Stimulated activated CD4-positive, alpha-beta T cell treated with anti-CD3 and anti-CD28 coated beads, Interleukin-1b, Interleukin-23, amount 100 ng/mL, for 1 hour (primary cell): ENCODE measurements around the gene ZNF823.
A peak's percentile ranks its signal among the peaks of the same experiment; 100 is the strongest.
"Not testable (repeated sequence)": the region's sequence is repeated elsewhere in the genome, so short reads cannot be mapped to it uniquely, and the experiment has no call there.

Source experiments
- DNase-seq, 2 donors: peaks; one replicate each; pipeline ENCODE4 v3.0.0-alpha.2; 2020; ENCODE audit warnings: low read depth in 2 of 2

ZNF823 gene

DNA sequence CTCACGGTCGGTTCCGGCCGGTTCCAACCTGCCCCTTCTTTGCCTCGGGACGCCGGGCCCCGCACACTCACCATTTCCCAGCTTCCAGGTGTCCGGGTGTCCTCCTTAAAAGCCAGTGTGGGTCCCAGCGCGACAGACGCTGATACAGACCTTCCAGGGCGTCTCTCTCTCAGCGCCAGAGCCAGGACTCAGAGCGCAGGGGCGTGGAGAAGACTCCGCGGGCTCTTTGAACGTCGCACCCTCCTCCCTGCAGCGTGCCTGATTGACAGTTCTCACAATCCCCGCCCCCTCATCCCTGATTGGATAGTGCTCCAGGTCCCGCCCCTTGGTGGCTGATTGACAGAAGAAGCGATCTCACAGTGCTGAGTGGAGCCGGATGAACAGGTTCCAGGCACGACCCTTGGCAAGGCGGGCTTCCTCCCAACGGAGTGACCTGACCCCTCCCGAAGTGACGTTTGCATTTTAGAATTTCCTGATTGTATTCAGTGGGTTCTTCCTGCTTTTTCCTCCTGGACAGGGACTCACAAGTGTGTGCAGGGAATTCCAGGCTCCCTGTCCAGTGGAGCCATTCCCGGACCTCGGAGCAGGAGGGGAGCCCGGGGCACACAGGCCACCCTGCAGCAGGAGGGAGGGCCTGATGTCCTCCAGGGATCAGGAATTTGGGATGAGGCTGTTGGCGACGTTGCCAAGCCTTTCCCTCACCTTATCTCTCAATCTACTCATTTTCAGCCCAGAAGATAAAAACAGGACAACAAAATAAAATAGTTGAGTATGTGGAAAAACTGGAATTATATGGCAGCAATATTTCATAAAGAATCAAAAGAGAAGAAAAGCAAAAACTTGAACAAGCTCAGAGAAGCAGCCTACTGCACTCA, at the start of gene ZNF823:
Gene ZNF823 (minus strand): TSS at position 201 of the 875 bp plus-strand sequence. CDS start 127 bp downstream, at position 74.
- DNase-seq: peak; percentile 91 to 97

DNA sequence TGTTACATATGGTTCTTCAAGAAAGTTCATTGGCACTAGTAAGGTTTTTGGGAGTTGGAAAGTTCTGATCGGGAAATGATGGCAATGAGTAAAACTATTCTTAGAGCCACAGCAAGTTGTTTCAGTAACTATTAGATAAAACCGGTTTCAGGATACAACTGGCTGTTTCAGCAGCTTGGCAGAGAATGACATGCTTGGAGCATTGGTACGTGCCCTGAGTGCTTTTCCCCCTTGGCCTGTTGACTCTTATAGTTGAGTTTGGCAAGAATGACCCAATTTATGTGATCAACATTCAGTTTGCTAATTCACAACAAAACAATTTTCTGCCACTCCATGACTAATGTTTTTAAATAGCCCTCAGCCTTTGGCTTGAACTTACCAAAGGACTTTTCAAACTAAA, 48.8 kb upstream of the ZNF823 start:
- no peak for DNase-seq

DNA sequence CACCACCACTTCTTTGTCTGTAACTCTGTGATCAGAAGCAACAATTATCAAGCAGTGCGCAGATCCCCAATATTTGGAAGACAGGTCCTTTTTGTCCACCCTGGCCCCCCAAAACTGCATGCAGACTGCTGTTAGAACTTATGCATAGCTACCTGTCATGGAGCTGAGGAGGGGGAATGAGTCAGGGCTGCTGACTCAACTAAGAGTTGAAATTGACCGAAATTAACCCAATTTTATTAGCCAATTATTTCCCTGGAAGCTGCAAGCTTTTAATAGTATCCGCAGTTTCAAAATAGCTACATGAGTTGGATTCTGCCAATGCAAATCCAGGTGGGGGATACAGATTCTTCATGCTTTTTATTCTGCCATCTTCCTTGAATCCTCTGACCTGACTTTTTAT, 45.6 kb upstream of the ZNF823 start:
- no peak for DNase-seq

DNA sequence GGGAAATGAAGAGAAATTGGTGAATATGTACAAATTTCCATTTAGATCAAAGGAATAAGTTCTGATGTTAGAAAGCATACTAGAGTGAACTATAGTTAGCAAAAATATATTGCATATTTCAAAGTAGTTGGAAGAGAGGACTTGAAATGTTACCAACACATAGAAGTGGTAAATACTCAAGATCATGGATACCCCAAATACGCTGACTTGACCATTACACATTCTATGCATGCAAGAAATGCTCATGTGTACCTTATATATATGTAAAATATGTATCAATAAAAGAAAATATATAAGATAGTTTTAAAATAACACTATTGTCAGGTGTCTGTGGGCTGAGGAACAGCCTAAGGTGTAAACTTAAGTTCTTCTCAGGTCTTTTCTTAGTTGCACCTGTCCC, 45.0 kb upstream of the ZNF823 start:
- no peak for DNase-seq

DNA sequence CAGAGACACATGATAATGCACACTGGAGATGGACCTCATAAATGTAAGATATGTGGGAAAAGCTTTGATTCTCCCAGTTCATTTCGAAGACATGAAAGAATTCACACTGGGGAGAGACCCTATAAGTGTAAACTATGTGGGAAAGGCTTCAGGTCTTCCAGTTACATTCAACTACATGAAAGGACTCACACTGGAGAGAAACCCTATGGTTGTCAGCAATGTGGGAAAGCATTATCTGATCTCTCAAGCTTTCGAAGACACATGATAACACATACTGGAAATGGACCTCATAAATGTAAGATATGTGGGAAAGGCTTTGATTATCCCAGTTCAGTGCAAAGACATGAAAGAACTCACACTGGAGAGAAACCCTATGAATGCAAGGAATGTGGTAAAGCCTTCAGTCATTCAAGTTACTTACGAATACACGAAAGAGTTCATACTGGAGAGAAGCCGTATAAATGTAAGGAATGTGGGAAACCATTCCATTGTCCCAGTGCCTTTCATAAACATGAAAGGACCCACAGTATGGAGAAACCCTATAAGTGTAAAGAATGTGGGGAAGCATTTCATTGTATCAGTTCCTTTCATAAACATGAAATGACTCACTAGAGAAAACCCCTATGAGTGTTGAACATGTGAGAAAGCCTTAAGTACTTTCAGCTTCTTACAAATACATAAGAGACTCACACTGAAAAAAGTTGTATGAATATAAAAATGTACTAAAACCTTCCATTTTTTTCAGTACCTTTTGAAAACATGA, 42.7 kb upstream of the ZNF823 start:
- no peak for DNase-seq

DNA sequence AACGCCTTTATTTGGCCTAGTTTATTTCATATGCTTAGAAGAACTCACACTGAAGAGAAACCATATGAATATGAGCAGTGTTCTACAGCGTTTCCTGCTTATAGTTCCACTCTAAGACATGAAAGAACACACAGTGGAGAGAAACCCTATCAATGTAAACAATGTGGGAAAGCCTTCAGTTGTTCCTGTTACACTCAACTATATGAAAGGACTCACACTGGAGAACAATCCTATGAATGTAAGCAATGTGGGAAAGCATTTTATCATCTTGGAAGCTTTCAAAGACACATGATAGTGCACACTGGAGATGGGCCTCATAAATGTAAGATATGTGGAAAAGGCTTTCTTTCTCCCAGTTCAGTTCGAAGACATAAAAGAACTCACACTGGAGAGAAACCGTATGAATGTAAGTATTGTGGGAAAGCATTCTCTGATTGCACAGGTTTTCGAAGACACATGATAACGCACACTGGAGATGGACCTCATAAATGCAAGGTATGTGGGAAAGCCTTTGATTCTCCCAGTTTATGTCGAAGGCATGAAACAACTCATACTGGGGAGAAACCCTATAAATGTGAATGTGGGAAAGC, 41.8 kb upstream of the ZNF823 start:
- DNase-seq: no peak

DNA sequence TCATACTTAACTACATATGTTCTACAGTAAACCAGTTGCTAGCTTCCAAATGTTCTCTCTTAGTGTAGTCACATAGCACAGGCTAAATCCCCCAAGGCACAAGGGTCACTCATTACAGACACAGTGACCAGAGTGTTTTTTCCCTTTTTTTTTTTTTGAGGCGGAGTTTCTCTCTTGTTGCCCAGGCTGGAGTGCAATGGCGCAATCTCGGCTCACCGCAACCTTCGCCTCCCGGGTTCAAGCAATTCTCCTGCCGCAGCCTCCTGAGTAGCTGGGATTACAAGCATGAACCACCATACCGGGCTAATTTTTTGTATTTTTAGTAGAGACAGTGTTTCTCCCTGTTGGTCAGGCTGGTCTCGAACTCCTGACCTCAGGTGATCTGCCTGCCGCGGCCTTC, 37.9 kb upstream of the ZNF823 start:
- DNase-seq: not testable (repeated sequence)

DNA sequence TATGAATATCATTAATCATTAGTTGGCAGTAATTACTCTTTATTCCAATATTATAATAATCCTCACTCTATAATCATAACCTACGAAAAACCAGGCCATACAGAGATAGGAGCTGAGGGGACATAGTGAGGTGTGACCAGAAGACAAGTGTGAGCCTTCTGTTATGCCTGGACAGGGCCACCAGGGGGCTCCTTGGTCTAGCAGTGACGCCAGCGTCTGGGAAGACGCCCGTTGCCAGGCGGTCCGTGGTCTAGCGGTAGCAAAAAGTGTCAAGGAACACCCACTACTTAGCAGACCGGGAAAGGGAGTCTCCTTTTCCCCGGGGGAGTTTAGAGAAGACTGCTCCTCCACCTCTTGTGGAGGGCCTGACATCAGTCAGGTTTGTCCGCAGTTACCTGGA, 32.8 kb upstream of the ZNF823 start:
- DNase-seq: not testable (repeated sequence)

DNA sequence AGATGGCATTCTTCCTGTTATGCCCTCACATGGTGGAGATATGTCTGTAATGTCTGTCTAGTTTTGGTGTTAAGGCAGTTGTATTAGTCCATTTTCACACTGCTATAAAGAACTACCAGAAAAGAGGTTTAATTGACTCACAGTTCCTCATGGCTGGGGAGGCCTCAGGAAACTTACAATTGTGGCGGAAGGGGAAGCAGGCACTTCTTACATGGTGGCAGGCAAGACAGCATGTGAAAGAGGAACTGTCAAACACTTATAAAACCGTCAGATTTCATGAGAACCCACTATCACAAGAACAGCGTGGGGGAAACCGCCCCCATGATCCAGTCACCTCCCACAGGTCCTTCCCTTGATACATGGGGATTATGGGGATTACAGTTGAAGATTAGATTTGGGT, 31.2 kb upstream of the ZNF823 start:
- DNase-seq: no peak

DNA sequence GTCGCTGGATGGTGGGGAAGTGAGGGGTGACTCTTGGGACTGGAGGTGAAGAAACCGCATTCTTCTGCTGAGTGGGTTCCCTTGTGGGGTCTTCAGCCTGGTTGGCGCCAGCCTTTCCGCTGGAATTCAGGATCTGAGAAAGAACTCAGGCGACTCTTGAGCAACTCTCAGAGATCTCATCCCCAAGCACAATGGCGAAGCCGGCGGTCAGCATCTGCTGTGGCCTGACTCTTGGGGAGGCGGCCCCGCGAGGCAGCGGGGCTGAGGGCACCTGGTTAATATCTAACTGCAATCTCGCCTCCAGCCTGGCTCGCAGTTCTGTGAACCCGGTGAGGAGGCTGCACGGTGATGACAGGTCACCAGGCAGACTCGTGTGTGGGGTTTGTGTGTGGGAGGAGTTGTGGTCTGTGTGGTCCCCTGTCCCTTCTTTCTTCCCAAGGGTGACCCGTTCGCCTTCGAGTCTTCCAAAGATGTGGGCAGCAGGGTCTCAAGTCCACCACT, 28.9 kb upstream of the ZNF823 start:
- DNase-seq: peak in 1 of 2 donors; percentile 1

DNA sequence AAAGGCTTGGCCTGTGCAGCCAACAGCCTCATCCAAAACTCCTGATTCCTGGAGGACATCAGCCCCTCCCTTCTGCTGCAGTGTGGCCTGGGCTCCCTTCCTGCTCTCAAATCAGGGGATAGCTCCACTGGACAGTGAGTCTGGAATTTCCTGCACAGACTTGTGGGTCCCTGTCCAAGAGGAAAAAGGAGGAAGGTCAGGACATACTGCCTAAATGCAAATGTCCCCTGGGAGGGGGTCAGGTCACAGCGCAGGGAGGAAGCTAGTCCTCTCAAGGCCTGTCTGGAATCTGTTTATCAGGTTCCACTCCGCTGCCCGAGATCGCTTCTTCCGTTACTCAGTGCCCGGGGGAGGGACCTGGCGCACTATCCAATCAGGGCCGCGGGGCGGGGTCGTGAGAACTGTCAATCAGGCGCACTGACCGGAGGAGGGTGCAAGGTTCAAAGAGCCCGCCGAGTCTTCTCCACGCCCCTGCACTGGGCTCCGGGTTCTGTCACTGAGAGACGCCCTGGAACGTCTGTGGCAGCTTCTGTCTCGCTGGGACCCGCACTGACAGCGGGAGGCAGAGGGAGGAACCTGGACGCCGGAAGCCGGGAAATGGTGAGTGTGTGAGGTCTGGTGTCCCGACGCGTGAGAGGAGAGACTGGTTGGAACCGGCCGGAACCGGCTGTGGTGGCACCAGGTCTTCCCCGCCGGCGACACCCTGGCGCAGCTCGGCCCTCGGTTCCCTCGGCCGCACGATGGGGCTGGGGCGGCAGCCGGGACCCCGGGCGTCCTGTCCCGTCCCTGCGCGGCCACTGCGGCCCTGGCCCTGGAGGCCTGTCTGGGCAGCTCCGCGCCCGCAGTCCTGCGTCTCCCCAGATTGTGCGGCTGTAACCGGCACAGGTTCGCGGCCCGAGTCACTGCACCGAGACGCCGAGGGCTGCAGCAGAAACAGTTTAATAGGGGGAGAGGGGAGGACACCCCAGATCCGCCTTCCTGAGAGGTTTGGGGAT, 28.1 kb upstream of the ZNF823 start, which contains the start of gene ZNF441:
Gene ZNF441 (plus strand): TSS at position 404 of the 995 bp plus-strand sequence. CDS start 194 bp downstream, at position 598.
- DNase-seq: peak; percentile 76 to 93

DNA sequence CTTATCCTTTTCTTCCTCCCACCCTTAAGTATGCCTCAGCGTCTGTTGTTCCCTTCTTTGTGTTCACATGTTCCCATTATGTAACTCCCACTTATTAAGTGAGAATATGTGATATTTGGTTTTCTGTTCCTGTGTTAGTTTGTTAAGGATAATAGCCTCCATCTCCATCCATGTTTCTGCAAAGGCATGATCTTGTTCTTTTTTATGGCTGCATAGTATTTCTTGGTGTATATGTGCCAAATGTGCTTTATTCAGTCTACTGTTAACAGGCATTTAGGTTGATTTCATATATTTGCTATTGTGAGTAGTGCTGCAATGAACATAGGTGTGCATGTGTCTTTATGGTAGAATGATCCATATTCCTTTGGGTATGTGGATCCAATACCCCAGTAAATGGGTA, 24.9 kb upstream of the ZNF823 start:
- no peak for DNase-seq

DNA sequence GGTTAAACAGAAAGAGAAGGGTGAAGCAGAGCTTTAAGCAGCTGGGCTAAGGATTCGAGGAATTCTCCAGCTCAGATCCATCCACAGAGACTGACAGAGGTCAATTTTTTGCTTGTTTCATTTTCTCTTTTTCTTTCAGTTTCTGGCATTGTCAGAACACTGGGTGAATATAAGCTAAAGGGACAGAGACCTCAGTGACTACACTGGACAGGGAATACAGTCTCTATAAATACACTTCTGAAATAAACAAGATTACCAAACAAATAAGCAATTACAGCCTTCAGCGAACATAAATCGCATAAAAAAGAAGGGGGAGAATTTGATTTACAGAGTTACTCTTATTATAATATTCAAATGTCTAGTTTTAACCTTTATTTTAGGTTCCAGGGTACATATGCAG, 24.4 kb upstream of the ZNF823 start:
- DNase-seq: no peak

DNA sequence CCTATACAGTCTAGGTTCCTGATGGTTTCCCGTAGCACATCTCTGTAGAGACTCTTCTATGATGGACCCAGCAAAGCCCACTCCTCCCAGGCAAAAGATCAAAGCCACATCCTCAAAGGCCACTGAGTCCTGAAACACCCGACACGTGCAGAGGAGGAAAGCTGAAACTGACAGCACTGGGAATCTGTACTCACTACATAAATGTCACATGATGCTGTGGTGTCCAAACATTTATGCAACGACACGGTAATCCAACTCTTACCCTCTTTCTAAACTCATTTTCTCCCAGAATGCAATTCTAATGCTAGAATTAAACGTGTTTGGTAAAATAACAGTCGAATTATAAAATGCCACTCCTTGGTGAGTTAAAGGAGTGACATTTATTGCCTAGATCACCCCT, 21.1 kb upstream of the ZNF823 start:
- DNase-seq: no peak

DNA sequence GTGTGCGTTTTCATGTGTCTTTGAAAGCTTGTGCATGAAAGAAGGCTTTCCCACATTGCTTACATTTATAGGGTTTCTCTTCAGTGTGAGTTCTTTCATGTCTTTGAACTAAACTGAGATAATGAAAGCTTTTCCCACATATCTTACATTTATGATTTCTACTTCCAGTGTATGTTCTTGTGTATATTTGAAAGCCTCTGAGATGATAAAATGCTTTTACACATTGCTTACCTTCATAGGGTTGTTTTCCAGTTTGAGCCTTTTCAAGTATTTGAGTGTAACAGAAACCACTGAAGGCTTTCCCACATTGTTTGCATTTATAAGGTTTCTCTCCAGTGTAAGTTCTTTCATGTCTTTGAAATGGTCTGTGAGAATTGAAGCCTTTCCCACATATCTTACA, 18.2 kb upstream of the ZNF823 start:
- no peak for DNase-seq

DNA sequence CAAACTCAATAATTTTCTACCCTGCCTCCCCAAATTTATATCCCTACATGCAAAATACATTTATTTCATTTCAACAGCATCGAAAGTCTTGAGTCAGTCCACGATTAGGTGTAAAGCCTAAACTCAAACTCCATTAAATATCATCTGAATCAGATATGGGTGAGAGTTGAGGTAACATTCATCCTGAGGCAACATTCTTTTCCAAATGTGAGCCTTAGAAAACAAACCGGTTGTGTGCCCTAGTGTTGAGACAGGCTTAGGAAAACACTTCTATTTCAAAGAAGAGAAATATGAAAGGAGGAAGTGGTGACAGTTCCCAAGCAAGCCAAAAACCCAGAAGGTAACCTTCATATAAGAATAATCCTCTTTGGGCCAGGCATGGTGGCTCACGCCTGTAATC, 15.9 kb upstream of the ZNF823 start:
- no peak for DNase-seq

DNA sequence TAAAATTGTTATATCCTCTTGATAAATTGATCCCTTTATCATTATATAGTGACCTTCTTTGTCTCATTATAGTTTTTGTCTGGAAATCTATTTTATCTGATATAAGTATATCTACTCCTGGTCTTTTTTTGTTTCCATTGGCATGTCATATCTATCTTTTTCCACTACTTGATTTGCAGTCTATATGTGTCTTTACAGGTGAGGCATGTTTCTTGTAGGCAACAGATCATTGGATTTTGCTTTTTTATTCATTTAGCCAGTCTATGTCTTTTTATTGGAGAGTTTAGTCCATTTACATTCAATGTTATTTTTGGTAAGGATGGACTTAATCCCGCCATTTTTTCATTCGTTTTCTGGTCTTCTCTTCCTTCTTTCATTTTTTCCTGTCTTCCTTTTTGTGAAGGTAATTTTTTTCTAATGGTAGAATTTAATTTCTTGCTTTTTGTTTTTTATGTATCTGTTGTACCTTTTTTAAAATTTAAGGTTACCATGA, 13.5 kb upstream of the ZNF823 start:
- no peak for DNase-seq

DNA sequence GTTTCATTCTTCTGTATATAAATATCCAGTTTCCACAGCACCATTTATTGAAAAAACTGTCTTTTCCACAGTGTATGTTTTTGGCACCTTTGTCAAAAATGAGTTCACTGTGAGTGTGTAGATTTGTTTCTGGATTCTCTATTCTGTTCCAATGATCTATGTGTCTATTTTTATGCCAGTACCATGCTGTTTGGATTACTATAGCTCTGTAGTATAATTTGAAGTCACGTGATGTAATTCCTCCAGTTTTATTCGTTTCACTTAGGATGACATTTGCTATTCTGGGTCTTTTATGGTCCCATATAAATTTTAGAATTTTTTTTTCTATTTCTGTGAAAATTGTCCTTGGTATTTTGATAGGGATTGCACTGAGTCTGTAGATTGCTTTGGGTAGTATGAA, 11.0 kb upstream of the ZNF823 start:
- no peak for DNase-seq

DNA sequence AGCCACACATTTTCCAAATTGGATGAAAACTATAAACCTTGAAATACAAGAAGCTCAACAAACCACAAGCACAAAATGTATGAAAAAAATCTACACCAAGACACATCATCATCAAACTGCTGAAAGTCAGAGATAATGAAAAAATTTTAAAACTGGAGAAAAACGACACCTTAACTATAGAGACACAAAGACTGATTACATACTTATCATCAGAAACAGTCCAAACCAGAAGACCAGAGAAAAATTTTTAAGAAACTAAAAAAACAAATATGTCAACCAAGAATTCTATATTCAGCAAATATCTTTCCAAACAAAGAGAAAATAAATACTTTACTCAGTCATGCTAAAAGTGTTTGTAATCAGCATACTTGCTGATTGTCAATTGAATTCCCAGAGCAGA, 8.5 kb upstream of the ZNF823 start:
- DNase-seq: no peak

DNA sequence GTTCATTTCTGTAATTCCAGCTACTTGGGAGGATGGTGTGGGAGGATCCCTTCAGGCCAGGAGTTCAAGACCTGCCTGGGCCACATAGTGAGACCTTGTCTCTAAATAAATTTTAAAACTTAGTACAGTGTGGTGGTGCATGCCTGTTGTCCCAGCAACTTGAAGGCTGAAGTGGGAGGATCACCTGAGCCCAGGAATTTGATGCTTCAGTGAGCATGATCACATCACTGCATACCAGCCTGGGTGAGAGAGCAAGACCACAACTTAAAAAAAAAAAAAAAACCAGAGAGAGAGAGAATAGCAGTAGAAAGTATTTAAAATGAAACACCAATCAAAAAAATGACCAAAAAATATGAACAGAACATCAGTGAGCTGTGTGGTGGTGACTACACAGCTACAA, 7.1 kb upstream of the ZNF823 start:
- no peak for DNase-seq
